Keratinocyte (primary cell): ENCODE measurements around the gene SUN1. TPM values are rescaled to one million over a fixed set of nuclear protein-coding genes. Genes with fewer than 3 reads are reported as not detected.

Experiments
- DNase-seq: peaks from one replicate; pipeline ENCODE4 v3.0.0-alpha.2; 2011; ENCODE audit warnings: low read depth, missing footprints, low spot score
- FAIRE-seq: peaks from 2 replicates; lab custom pipeline; 2011; peaks lifted over from hg19 to GRCh38; lab: Jason Lieb, UNC
- H2AFZ ChIP-seq: 2 replicates; pipeline ENCODE4 v1.6.0; 2012; ENCODE audit warnings: low read length, control low read depth, inconsistent platforms; ENCODE audit not compliant: control insufficient read depth
- H3K27ac ChIP-seq: 2 replicates; pipeline ENCODE4 v1.5.1; 2011; ENCODE audit warnings: low read length; ENCODE audit not compliant: control insufficient read depth, insufficient read depth
- H3K27me3 ChIP-seq: 3 replicates; pipeline ENCODE4 v1.6.0; 2011; ENCODE audit warnings: low read length; ENCODE audit not compliant: control insufficient read depth, insufficient read depth; ENCODE audit errors: extremely low read depth
- H3K36me3 ChIP-seq, 2 experiments: 2 replicates in 1 of 2; 3 replicates in 1 of 2; pipeline ENCODE4 v1.5.1; 2011; ENCODE audit warnings: low read length in 2 of 2, mild to moderate bottlenecking in 1 of 2; ENCODE audit not compliant: control insufficient read depth in 2 of 2, insufficient read depth in 2 of 2; ENCODE audit errors: extremely low read depth in 1 of 2
- H3K4me1 ChIP-seq: 3 replicates; pipeline ENCODE4 v1.5.1; 2011; ENCODE audit warnings: low read length; ENCODE audit not compliant: control insufficient read depth, insufficient read depth; ENCODE audit errors: extremely low read depth
- H3K4me2 ChIP-seq: 3 replicates; pipeline ENCODE4 v1.6.0; 2011; ENCODE audit warnings: low read depth, low read length; ENCODE audit not compliant: control insufficient read depth, insufficient read depth; ENCODE audit errors: extremely low read depth
- H3K4me3 ChIP-seq, 3 experiments: fragments of 200-600 bp in 1 of 3; sonication (generic) in 1 of 3; 2 replicates in 2 of 3; 3 replicates in 1 of 3; pipeline ENCODE4 v1.5.1; 2011 to 2016; ENCODE audit warnings: low read length in 3 of 3, mild to moderate bottlenecking in 3 of 3, control low read depth in 2 of 3, inconsistent platforms in 1 of 3, low read depth in 1 of 3, mixed read lengths in 1 of 3, mixed run types in 1 of 3, moderate library complexity in 1 of 3; ENCODE audit not compliant: control insufficient read depth in 2 of 3, insufficient read depth in 2 of 3; ENCODE audit errors: extremely low read depth in 1 of 3
- H3K79me2 ChIP-seq: 2 replicates; pipeline ENCODE4 v1.6.0; 2012; ENCODE audit warnings: low read length; ENCODE audit not compliant: control insufficient read depth, insufficient read depth
- H3K9ac ChIP-seq: 3 replicates; pipeline ENCODE4 v1.6.0; 2011; ENCODE audit warnings: low read length; ENCODE audit not compliant: control insufficient read depth, insufficient read depth; ENCODE audit errors: extremely low read depth
- H3K9me1 ChIP-seq: 3 replicates; pipeline ENCODE4 v1.6.0; 2011; ENCODE audit warnings: low read length; ENCODE audit not compliant: control insufficient read depth, insufficient read depth; ENCODE audit errors: extremely low read depth
- H3K9me3 ChIP-seq: 2 replicates; pipeline ENCODE4 v1.5.1; 2012; ENCODE audit warnings: low read depth, low read length; ENCODE audit not compliant: control insufficient read depth
- H4K20me1 ChIP-seq: 3 replicates; pipeline ENCODE4 v1.6.0; 2011; ENCODE audit warnings: low read length; ENCODE audit not compliant: control insufficient read depth, insufficient read depth; ENCODE audit errors: extremely low read depth
- CTCF ChIP-seq, 3 experiments: IDR thresholded peaks in 1 of 3; conservative IDR thresholded peaks in 1 of 3; optimal IDR thresholded peaks in 1 of 3; 2 replicates in 2 of 3; 3 replicates in 1 of 3; pipeline versions ENCODE3 to v1.5.1; 2011; ENCODE audit warnings: low read length in 3 of 3, mild to moderate bottlenecking in 3 of 3, moderate library complexity in 2 of 3, control low read depth in 1 of 3, inconsistent platforms in 1 of 3; ENCODE audit not compliant: insufficient read depth in 2 of 3; ENCODE audit errors: extremely low read depth in 1 of 3
- EZH2 ChIP-seq: IDR thresholded peaks from one replicate; pipeline ENCODE4 v1.6.1; 2012; ENCODE audit warnings: inconsistent platforms, mild to moderate bottlenecking, low read length, moderate library complexity
- dilution Hi-C: fragments of 300-500 bp; cut with MboI; formaldehyde crosslinking; loops from one replicate; pipeline ENCODE4 v1.7.0; 2020; ENCODE audit warnings: low sequenced_read_pairs; ENCODE audit not compliant: extremely low pct_ligation_motif_present
- polyA plus RNA-seq, 5 experiments: library from polyadenylated mRNA; depleted of rRNA in 3 of 5; stranded (reverse) in 3 of 5; stranded (forward) in 1 of 5; unstranded in 1 of 5; fragments of >200 nt; gene quantifications; 1 replicate in 1 of 5; 2 replicates in 3 of 5; 3 replicates in 1 of 5; pipeline versions ENCODE4 v1.2.1 to v1.2.3, GENCODE V29; 2011 to 2012; ENCODE audit warnings: missing spikeins in 2 of 5, low read depth in 1 of 5, low replicate concordance in 1 of 5

The SUN1 gene
- polyA plus RNA-seq, 1 donor (not counting 4 experiments of a cell fraction or from before 2014, with no cell fraction given): 166 TPM

DNA sequence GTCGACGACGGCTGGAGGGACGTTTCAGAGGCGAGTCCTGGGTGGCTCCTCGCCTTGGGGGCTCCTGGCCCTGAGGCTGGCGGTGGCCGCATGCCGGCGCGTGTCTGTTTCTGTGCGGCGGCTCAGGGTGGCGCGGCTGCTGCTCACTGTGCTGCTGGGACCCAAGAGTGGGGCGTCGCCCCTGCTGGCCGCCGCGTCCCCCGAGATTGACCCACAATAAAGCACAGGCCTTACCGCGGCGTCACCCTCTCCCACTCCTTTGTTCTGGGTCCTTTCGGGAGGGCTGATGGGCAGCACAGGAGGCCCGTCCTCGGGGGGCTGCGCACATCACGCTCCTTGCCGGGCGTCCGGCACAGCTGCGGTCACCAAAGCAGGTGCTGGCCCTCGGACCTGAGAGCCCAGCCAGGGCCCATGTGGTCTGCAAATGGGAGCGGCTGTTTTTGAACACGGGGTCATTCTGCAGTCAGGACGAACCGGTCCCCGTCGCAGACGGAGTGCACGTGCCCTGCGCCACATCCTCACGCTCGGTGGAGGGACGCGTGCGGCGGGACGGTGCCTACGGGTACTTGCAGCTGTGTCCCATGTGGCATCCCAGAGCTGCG, 63.3 kb downstream of the SUN1 start:
- Histone ChIP-seq H4K20me1 (no peaks in the 10 kb centered on the region), H3K9me1 (no peaks in the 10 kb centered on the region), H3K27me3 (no peaks in the 10 kb centered on the region), H3K79me2 (no peaks in the 10 kb centered on the region), H3K27ac (no peak overlapping the region), H3K9me3 (no peaks in the 10 kb centered on the region), H3K36me3 (peaks cover 11 to 22% of the 10 kb centered on the region in 2 experiments), H3K4me1 (no peaks in the 10 kb centered on the region), H3K4me3 (no peak overlapping the region), H2AFZ (no peak overlapping the region), H3K9ac (no peak overlapping the region), H3K4me2 (no peak overlapping the region)
- dilution Hi-C loops: no loop called here
- TF ChIP-seq EZH2: no peak
- TF ChIP-seq CTCF (optimal IDR thresholded peaks at IDR 0.05 in 1 of 3, IDR thresholded peaks at IDR 0.05 in 1 of 3, conservative IDR thresholded peaks at IDR 0.05 in 1 of 3; ENCODE audit: extremely low read depth in 1 of 3, insufficient read depth in 2 of 3, low read length in 3 of 3): no peak
- DNase-seq: no peak
- no peak for FAIRE-seq

GRCh38 chr7:896346-897075, 64.2 kb downstream of the SUN1 start:
- dilution Hi-C loops: no loop called here
- Histone ChIP-seq H3K36me3 (peaks cover 8 to 18% of the 10 kb centered on the region in 2 experiments), H3K27me3 (no peaks in the 10 kb centered on the region), H3K27ac (no peak overlapping the region), H3K9me3 (no peaks in the 10 kb centered on the region), H3K4me1 (no peaks in the 10 kb centered on the region), H4K20me1 (no peaks in the 10 kb centered on the region), H3K79me2 (no peaks in the 10 kb centered on the region), H2AFZ (no peak overlapping the region), H3K4me3 (no peak overlapping the region), H3K9ac (no peak overlapping the region), H3K4me2 (no peak overlapping the region), H3K9me1 (no peaks in the 10 kb centered on the region)
- FAIRE-seq (no peak), DNase-seq (no peak)
- TF ChIP-seq CTCF (optimal IDR thresholded peaks at IDR 0.05 in 1 of 3, IDR thresholded peaks at IDR 0.05 in 1 of 3, conservative IDR thresholded peaks at IDR 0.05 in 1 of 3; ENCODE audit: extremely low read depth in 1 of 3, insufficient read depth in 2 of 3, low read length in 3 of 3): no peak
- no peak for TF ChIP-seq EZH2
